GM12878 (cell line): Measurements from ENCODE around the gene SCUBE3. TPM values are rescaled to one million over a fixed set of nuclear protein-coding genes. Genes with fewer than 3 reads are reported as not detected.

Experiments used
- ATAC-seq: fragments of 200-7000 bp; cut with Tn5 transposase; 3 replicates; pipeline ENCODE4 v1.9.1; 2020; ENCODE audit warnings: mild to moderate bottlenecking, moderate library complexity
- BruUV-seq: library from RNA; stranded (reverse); fragments of 400-500 nt; replicated peaks from 2 replicates; lab custom pipeline; 2021; lab: Mats Ljungman, UMichigan
- CTCF ChIA-PET: fragments of 300-600 bp; sonication (Branson Sonifier 250); formaldehyde crosslinking; extraction: SDS; loops from one replicate; lab custom pipeline; 2021; ENCODE audit warnings: inconsistent platforms; lab: Yijun Ruan, JAX
- POLR2A ChIA-PET: fragments of 350-600 bp; formaldehyde crosslinking; extraction: SDS; loops from one replicate; lab custom pipeline; 2021; ENCODE audit warnings: inconsistent platforms; lab: Charles Lee
- RAD21 ChIA-PET: fragments of 300-600 bp; sonication (Branson Sonifier 250); formaldehyde crosslinking; loops from one replicate; lab custom pipeline; 2023; ENCODE audit warnings: antibody characterized with exemption; ENCODE audit not compliant: unreplicated experiment; lab: Charles Lee
- SMC1A ChIA-PET: fragments of 300-600 bp; sonication (Branson Sonifier 250); formaldehyde crosslinking; loops from one replicate; lab custom pipeline; 2023; ENCODE audit not compliant: unreplicated experiment, uncharacterized antibody; lab: Charles Lee
- DNase-seq: peaks from one replicate; pipeline ENCODE4 v3.0.0-alpha.2; 2011; ENCODE audit warnings: low read depth, low spot score
- FAIRE-seq: peaks from 3 replicates; lab custom pipeline; 2011; peaks lifted over from hg19 to GRCh38; lab: Jason Lieb, UNC
- H2AFZ ChIP-seq: 2 replicates; pipeline ENCODE4 v1.6.0; 2011; ENCODE audit warnings: low read depth, low read length, control low read depth; ENCODE audit not compliant: control insufficient read depth
- H3K27ac ChIP-seq: 2 replicates; pipeline ENCODE4 v1.5.1; 2011; ENCODE audit warnings: control low read depth; ENCODE audit not compliant: control insufficient read depth, insufficient read depth
- H3K27me3 ChIP-seq, 2 experiments: replicated peaks in 1 of 2; 2 replicates each; pipeline versions ENCODE4 v1.6.0 to v1.6.1; 2011; ENCODE audit warnings: low read length in 1 of 2; ENCODE audit not compliant: control insufficient read depth in 2 of 2, insufficient read depth in 2 of 2
- H3K36me3 ChIP-seq, 2 experiments: 2 replicates each; pipeline ENCODE4 v1.5.1; 2011; ENCODE audit warnings: low read length in 1 of 2; ENCODE audit not compliant: control insufficient read depth in 2 of 2, insufficient read depth in 2 of 2
- H3K4me1 ChIP-seq: 2 replicates; pipeline ENCODE4 v1.6.1; 2011; ENCODE audit warnings: mild to moderate bottlenecking, low read length, moderate library complexity, mixed read lengths; ENCODE audit not compliant: control insufficient read depth, insufficient read depth
- H3K4me2 ChIP-seq: 2 replicates; pipeline ENCODE4 v1.6.0; 2011; ENCODE audit warnings: control low read depth; ENCODE audit not compliant: control insufficient read depth, insufficient read depth
- H3K4me3 ChIP-seq: fragments of 200-600 bp; sonication (generic); 2 replicates; pipeline ENCODE4 v1.5.1; 2016
- H3K79me2 ChIP-seq: 2 replicates; pipeline ENCODE4 v1.6.0; 2011; ENCODE audit warnings: low read length; ENCODE audit not compliant: control insufficient read depth, insufficient read depth
- H3K9ac ChIP-seq: 2 replicates; pipeline ENCODE4 v1.8.0; 2011; ENCODE audit warnings: low read length, control low read depth, mixed read lengths; ENCODE audit not compliant: control insufficient read depth, insufficient read depth
- H3K9me3 ChIP-seq: replicated peaks from 3 replicates; pipeline ENCODE4 v1.5.1; 2011; ENCODE audit warnings: mild to moderate bottlenecking, low read length; ENCODE audit not compliant: control insufficient read depth, insufficient read depth
- H4K20me1 ChIP-seq: 2 replicates; pipeline ENCODE4 v1.6.0; 2011; ENCODE audit not compliant: control insufficient read depth, insufficient read depth
- CTCF ChIP-seq, 3 experiments: IDR thresholded peaks in 2 of 3; conservative IDR thresholded peaks in 1 of 3; 2 replicates each; pipeline ENCODE4 v1.5.1; 2011; ENCODE audit warnings: low read depth in 3 of 3, low read length in 3 of 3, mild to moderate bottlenecking in 3 of 3, control low read depth in 2 of 3, moderate library complexity in 2 of 3, inconsistent platforms in 1 of 3, mixed read lengths in 1 of 3; ENCODE audit not compliant: control insufficient read depth in 2 of 3, insufficient read depth in 1 of 3; ENCODE audit errors: extremely low read depth in 1 of 3
- KLF5 ChIP-seq: fragments of 450-650 bp; IDR thresholded peaks from 2 replicates; pipeline ENCODE4 v1.6.1; 2014; ENCODE audit warnings: mild to moderate bottlenecking; ENCODE audit not compliant: partially characterized antibody
- MEF2B ChIP-seq: fragments of 450-650 bp; IDR thresholded peaks from 2 replicates; pipeline ENCODE4 v1.6.1; 2018; ENCODE audit warnings: mild to moderate bottlenecking, moderate library complexity; ENCODE audit not compliant: partially characterized antibody, poor library complexity, severe bottlenecking
- MYC ChIP-seq: IDR thresholded peaks from 2 replicates; pipeline ENCODE4 v1.6.1; 2011; ENCODE audit warnings: mild to moderate bottlenecking, low read length, moderate library complexity, inconsistent platforms; ENCODE audit not compliant: insufficient read depth, insufficient replicate concordance, insufficient read length, severe bottlenecking
- NR2C1 ChIP-seq: fragments of 450-650 bp; IDR thresholded peaks from 2 replicates; pipeline ENCODE4 v1.6.1; 2017; ENCODE audit warnings: antibody characterized with exemption, mild to moderate bottlenecking, moderate library complexity
- PML ChIP-seq: IDR thresholded peaks from 2 replicates; pipeline ENCODE4 v1.6.1; 2012; ENCODE audit warnings: low read length, inconsistent platforms
- RFX5 ChIP-seq: IDR thresholded peaks from 2 replicates; pipeline ENCODE4 v1.6.1; 2011; ENCODE audit warnings: low read depth, low read length, improper control_type of control experiment
- SIX5 ChIP-seq: IDR thresholded peaks from 2 replicates; pipeline ENCODE4 v1.6.1; 2011; ENCODE audit warnings: mild to moderate bottlenecking, low read depth, low read length, moderate library complexity; ENCODE audit not compliant: severe bottlenecking
- WGBS: methylation state at CpG from one replicate; pipeline ENCODE4 v1.1.6; 2016; ENCODE audit warnings: low lambda C conversion rate; ENCODE audit not compliant: insufficient replicate concordance, insufficient coverage; ENCODE audit errors: missing lambda C conversion rate; 5-methylcytosine and 5-hydroxymethylcytosine counted together
- in situ Hi-C: fragments of 300-500 bp; cut with MboI; formaldehyde crosslinking; loops from 9 replicates; pipeline ENCODE4 v1.14.3; 2018; ENCODE audit warnings: mixed read lengths
- intact Hi-C: fragments of 100-400 bp; cut with micrococcal nuclease; formaldehyde crosslinking; loops from one replicate; pipeline ENCODE4 v1.14.2; 2022; ENCODE audit not compliant: unreplicated experiment
- polyA plus RNA-seq, 11 experiments: library from polyadenylated mRNA; depleted of rRNA in 4 of 11; unstranded in 6 of 11; stranded (reverse) in 5 of 11; fragments of >200 nt; fragmentation: Nextera tagmentation in 4 of 11; fragmentation: Illumina TruSeq in 1 of 11; extraction: Ambion mirVana in 4 of 11; extraction: Trizol in 1 of 11; gene quantifications; 1 replicate in 1 of 11; 2 replicates in 10 of 11; pipeline versions ENCODE4 v1.2.1 to v1.2.3, GENCODE V29; 2011 to 2016; ENCODE audit warnings: inconsistent platforms in 2 of 11, missing spikeins in 2 of 11, low read depth in 1 of 11
- total RNA-seq, 4 experiments: library from RNA; depleted of rRNA in 3 of 4; stranded (reverse); fragments of >200 nt in 3 of 4; fragmentation: Illumina TruSeq in 1 of 4; extraction: Trizol in 1 of 4; gene quantifications; 2 replicates each; pipeline versions ENCODE4 v1.2.1 to v1.2.3, GENCODE V29; 2013 to 2021
- TF ChIP-seq, protein P1 (sequence below): IDR thresholded peaks from 2 replicates; pipeline ENCODE4 v1.6.1; 2012; ENCODE audit warnings: mild to moderate bottlenecking, low read depth, low read length
- TF ChIP-seq, protein P2 (sequence below): IDR thresholded peaks from 2 replicates; pipeline ENCODE4 v1.6.1; 2011; ENCODE audit warnings: borderline replicate concordance, low read depth, mild to moderate bottlenecking, moderate library complexity, mixed read lengths, low read length; ENCODE audit not compliant: insufficient read depth; ENCODE audit errors: extremely low read length
- TF ChIP-seq, protein P3 (sequence below): fragments of 450-650 bp; IDR thresholded peaks from 2 replicates; pipeline ENCODE4 v1.6.1; 2017; ENCODE audit warnings: mild to moderate bottlenecking, low read depth, inconsistent platforms; ENCODE audit not compliant: poor library complexity, severe bottlenecking

Gene SCUBE3
- total and polyA plus RNA-seq, 10 of the 15 experiments (the other 5 are each of a cell fraction or from before 2014, with no cell fraction given) = under 0.01 to 0.20 (median 0.07) TPM; not detected in 4

GRCh38 chr6:35223396-35223795 is 9.6 kb downstream of the SCUBE3 start:
- FAIRE-seq (no peak), DNase-seq (no peak), ATAC-seq (no peak)
- no peak overlapping the region for H3K4me3 ChIP-seq
- WGBS = 0% methylated on average over 2 of the region's 2 CpGs
- ChIA-PET POLR2A (no interaction called here), RAD21 (no interaction called here), SMC1A (interaction anchor here (0.6 kb wide), 1 partner anchor 14 kb away, joined by 3 read pairs; no protein-coding TSS in a partner anchor), CTCF (interaction anchor here (0.9 kb wide), 1 partner anchor 18 kb away, joined by 3 read pairs; no protein-coding TSS in a partner anchor)
- no peaks in the 10 kb centered on the region for H3K36me3 ChIP-seq
- no TSS peak for BruUV-seq
- intact Hi-C loops (no loop called here), in situ Hi-C loops (no loop called here)
- no peaks in the 10 kb centered on the region for H3K4me1 ChIP-seq
- no peaks in the 10 kb centered on the region for H4K20me1 ChIP-seq
- H3K4me2 ChIP-seq = no peak overlapping the region
- H3K27me3 ChIP-seq = no peaks in the 10 kb centered on the region
- no peaks in the 10 kb centered on the region for H3K79me2 ChIP-seq
- no peaks in the 10 kb centered on the region for H3K9me3 ChIP-seq
- H3K9ac ChIP-seq = no peak overlapping the region
- H3K27ac ChIP-seq = no peak overlapping the region
- H2AFZ ChIP-seq = no peak overlapping the region
- no peak for TF ChIP-seq CTCF (IDR thresholded peaks at IDR 0.05 in 2 of 3, conservative IDR thresholded peaks at IDR 0.05 in 1 of 3; ENCODE audit: control insufficient read depth in 2 of 3, extremely low read depth in 1 of 3, insufficient read depth in 1 of 3, low read depth in 3 of 3, low read length in 3 of 3)
- no peak for TF ChIP-seq MYC
- TF ChIP-seq PML = no peak
- no peak for TF ChIP-seq NR2C1
- no peak for TF ChIP-seq RFX5
- no peak for TF ChIP-seq KLF5
- TF ChIP-seq, protein P1, sequence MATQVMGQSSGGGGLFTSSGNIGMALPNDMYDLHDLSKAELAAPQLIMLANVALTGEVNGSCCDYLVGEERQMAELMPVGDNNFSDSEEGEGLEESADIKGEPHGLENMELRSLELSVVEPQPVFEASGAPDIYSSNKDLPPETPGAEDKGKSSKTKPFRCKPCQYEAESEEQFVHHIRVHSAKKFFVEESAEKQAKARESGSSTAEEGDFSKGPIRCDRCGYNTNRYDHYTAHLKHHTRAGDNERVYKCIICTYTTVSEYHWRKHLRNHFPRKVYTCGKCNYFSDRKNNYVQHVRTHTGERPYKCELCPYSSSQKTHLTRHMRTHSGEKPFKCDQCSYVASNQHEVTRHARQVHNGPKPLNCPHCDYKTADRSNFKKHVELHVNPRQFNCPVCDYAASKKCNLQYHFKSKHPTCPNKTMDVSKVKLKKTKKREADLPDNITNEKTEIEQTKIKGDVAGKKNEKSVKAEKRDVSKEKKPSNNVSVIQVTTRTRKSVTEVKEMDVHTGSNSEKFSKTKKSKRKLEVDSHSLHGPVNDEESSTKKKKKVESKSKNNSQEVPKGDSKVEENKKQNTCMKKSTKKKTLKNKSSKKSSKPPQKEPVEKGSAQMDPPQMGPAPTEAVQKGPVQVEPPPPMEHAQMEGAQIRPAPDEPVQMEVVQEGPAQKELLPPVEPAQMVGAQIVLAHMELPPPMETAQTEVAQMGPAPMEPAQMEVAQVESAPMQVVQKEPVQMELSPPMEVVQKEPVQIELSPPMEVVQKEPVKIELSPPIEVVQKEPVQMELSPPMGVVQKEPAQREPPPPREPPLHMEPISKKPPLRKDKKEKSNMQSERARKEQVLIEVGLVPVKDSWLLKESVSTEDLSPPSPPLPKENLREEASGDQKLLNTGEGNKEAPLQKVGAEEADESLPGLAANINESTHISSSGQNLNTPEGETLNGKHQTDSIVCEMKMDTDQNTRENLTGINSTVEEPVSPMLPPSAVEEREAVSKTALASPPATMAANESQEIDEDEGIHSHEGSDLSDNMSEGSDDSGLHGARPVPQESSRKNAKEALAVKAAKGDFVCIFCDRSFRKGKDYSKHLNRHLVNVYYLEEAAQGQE = no peak
- no peak for TF ChIP-seq MEF2B
- TF ChIP-seq, protein P2, sequence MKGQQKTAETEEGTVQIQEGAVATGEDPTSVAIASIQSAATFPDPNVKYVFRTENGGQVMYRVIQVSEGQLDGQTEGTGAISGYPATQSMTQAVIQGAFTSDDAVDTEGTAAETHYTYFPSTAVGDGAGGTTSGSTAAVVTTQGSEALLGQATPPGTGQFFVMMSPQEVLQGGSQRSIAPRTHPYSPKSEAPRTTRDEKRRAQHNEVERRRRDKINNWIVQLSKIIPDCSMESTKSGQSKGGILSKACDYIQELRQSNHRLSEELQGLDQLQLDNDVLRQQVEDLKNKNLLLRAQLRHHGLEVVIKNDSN = no peak
- TF ChIP-seq SIX5 = no peak
- TF ChIP-seq, protein P3, sequence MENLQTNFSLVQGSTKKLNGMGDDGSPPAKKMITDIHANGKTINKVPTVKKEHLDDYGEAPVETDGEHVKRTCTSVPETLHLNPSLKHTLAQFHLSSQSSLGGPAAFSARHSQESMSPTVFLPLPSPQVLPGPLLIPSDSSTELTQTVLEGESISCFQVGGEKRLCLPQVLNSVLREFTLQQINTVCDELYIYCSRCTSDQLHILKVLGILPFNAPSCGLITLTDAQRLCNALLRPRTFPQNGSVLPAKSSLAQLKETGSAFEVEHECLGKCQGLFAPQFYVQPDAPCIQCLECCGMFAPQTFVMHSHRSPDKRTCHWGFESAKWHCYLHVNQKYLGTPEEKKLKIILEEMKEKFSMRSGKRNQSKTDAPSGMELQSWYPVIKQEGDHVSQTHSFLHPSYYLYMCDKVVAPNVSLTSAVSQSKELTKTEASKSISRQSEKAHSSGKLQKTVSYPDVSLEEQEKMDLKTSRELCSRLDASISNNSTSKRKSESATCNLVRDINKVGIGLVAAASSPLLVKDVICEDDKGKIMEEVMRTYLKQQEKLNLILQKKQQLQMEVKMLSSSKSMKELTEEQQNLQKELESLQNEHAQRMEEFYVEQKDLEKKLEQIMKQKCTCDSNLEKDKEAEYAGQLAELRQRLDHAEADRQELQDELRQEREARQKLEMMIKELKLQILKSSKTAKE = no peak
